ENCODE data around the gene RAD51B. TPM values are rescaled to one million over a fixed set of nuclear protein-coding genes. Genes with fewer than 3 reads are reported as not detected.

RAD51B gene
- polyA plus RNA-seq, 1 donor (not counting 4 experiments of a cell fraction or from before 2014, with no cell fraction given) = 13.3 TPM

DNA sequence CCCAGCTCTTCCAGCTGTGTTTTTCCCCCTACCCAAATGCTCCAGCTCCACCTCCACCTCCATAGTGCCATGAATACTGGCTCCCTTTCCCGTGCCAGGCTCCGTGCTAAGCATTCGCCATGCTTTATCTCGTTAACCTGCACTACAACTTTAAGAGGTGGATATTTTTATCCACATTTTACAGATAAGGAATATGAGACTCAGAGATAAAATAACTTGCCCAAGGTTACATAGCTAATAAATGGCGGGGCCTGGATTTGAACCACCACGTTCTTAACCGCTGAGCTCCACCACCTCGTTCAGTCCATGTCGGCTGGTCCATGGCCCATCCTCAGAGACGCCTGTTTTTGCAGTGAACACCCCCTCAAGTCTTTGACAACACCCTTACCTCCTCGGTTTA lies 858.3 kb downstream of the RAD51B start:
- H3K9me1 ChIP-seq (ENCODE audit: control insufficient read depth, extremely low read depth, insufficient read depth, low read length) = no peaks in the 10 kb centered on the region
- no peaks in the 10 kb centered on the region for H3K79me2 ChIP-seq (ENCODE audit: control insufficient read depth, insufficient read depth, low read length)
- no peaks in the 10 kb centered on the region for H3K36me3 ChIP-seq (ENCODE audit: control insufficient read depth in 2 of 2, extremely low read depth in 1 of 2, insufficient read depth in 2 of 2, low read length in 2 of 2)
- no peak overlapping the region for H3K4me3 ChIP-seq (ENCODE audit: control insufficient read depth in 2 of 3, extremely low read depth in 1 of 3, insufficient read depth in 2 of 3, low read depth in 1 of 3, low read length in 3 of 3)
- no peaks in the 10 kb centered on the region for H3K27me3 ChIP-seq (ENCODE audit: control insufficient read depth, extremely low read depth, insufficient read depth, low read length)
- dilution Hi-C loops (cut with MboI; ENCODE audit: extremely low pct_ligation_motif_present, low sequenced_read_pairs) = no loop called here
- no peak overlapping the region for H2AFZ ChIP-seq (ENCODE audit: control insufficient read depth, low read length)
- H3K4me2 ChIP-seq (ENCODE audit: control insufficient read depth, extremely low read depth, insufficient read depth, low read depth, low read length) = no peak overlapping the region
- TF ChIP-seq EZH2 (IDR thresholded peaks at IDR 0.05; ENCODE audit: low read length) = no peak
- no peak for TF ChIP-seq CTCF (optimal IDR thresholded peaks at IDR 0.05 in 1 of 3, IDR thresholded peaks at IDR 0.05 in 1 of 3, conservative IDR thresholded peaks at IDR 0.05 in 1 of 3; ENCODE audit: extremely low read depth in 1 of 3, insufficient read depth in 2 of 3, low read length in 3 of 3)
- no peak for DNase-seq (ENCODE audit: low read depth, low spot score)
- peak overlapping the region; percentile 80 for H3K27ac ChIP-seq (ENCODE audit: control insufficient read depth, insufficient read depth, low read length)
- H3K9ac ChIP-seq (ENCODE audit: control insufficient read depth, extremely low read depth, insufficient read depth, low read length) = no peak overlapping the region
- peaks cover 7% of the 10 kb centered on the region for H3K9me3 ChIP-seq (ENCODE audit: control insufficient read depth, low read depth, low read length)
- FAIRE-seq = no peak
- peaks cover 71% of the 10 kb centered on the region for H3K4me1 ChIP-seq (ENCODE audit: control insufficient read depth, extremely low read depth, insufficient read depth, low read length)
- H4K20me1 ChIP-seq (ENCODE audit: control insufficient read depth, extremely low read depth, insufficient read depth, low read length) = no peaks in the 10 kb centered on the region

DNA sequence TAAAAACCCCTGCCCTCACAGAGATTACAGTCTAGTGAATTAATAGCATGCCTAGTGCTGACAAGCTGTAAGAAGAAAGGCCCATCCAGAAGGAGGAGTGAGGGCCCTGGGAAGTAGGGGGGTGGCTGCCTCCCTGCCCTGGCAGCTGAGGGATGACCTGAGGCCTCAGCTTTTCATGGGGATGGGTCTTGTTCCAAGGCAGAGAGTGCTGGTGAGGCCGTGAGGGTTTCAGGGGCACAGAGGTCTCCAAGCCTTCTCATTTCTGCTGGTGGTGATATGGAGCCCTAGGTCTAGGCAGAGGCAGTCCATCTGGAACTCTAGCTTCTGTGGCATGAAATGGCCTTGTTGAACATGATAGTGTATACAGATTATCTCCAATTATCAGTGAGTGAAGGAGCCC lies 858.9 kb downstream of the RAD51B start:
- Histone ChIP-seq H2AFZ (ENCODE audit: control insufficient read depth, low read length) (no peak overlapping the region), H3K4me1 (ENCODE audit: control insufficient read depth, extremely low read depth, insufficient read depth, low read length) (peaks cover 77% of the 10 kb centered on the region), H4K20me1 (ENCODE audit: control insufficient read depth, extremely low read depth, insufficient read depth, low read length) (no peaks in the 10 kb centered on the region), H3K27ac (ENCODE audit: control insufficient read depth, insufficient read depth, low read length) (peak overlapping the region; percentile 80), H3K36me3 (ENCODE audit: control insufficient read depth in 2 of 2, extremely low read depth in 1 of 2, insufficient read depth in 2 of 2, low read length in 2 of 2) (no peaks in the 10 kb centered on the region), H3K27me3 (ENCODE audit: control insufficient read depth, extremely low read depth, insufficient read depth, low read length) (no peaks in the 10 kb centered on the region), H3K9me1 (ENCODE audit: control insufficient read depth, extremely low read depth, insufficient read depth, low read length) (no peaks in the 10 kb centered on the region), H3K4me2 (ENCODE audit: control insufficient read depth, extremely low read depth, insufficient read depth, low read depth, low read length) (no peak overlapping the region), H3K4me3 (ENCODE audit: control insufficient read depth in 2 of 3, extremely low read depth in 1 of 3, insufficient read depth in 2 of 3, low read depth in 1 of 3, low read length in 3 of 3) (no peak overlapping the region), H3K9ac (ENCODE audit: control insufficient read depth, extremely low read depth, insufficient read depth, low read length) (no peak overlapping the region), H3K9me3 (ENCODE audit: control insufficient read depth, low read depth, low read length) (peaks cover 7% of the 10 kb centered on the region), H3K79me2 (ENCODE audit: control insufficient read depth, insufficient read depth, low read length) (no peaks in the 10 kb centered on the region)
- TF ChIP-seq CTCF (optimal IDR thresholded peaks at IDR 0.05 in 1 of 3, IDR thresholded peaks at IDR 0.05 in 1 of 3, conservative IDR thresholded peaks at IDR 0.05 in 1 of 3; ENCODE audit: extremely low read depth in 1 of 3, insufficient read depth in 2 of 3, low read length in 3 of 3) = no peak
- no peak for TF ChIP-seq EZH2 (IDR thresholded peaks at IDR 0.05; ENCODE audit: low read length)
- dilution Hi-C loops (cut with MboI; ENCODE audit: extremely low pct_ligation_motif_present, low sequenced_read_pairs) = no loop called here
- FAIRE-seq = no peak
- DNase-seq (ENCODE audit: low read depth, low spot score) = no peak

All from keratinocyte (primary cell).